Raji (cell line): ENCODE results near the gene AFAP1.

Experiments
- POLR2A ChIP-seq: IDR thresholded peaks from 2 replicates; pipeline ENCODE4 v1.6.1; 2011; ENCODE audit warnings: low read depth, low read length, control low read depth; ENCODE audit not compliant: insufficient read depth

Gene AFAP1

GRCh38 chr4:7774301-7775294 is 165.1 kb downstream of the AFAP1 start:
- TF ChIP-seq POLR2A = no peak

GRCh38 chr4:7773401-7774180 is 166.1 kb downstream of the AFAP1 start:
- no peak for TF ChIP-seq POLR2A

- no peak for TF ChIP-seq POLR2A
Measured at GRCh38 chr4:7772711-7773385, 166.8 kb downstream of the AFAP1 start.

GRCh38 chr4:7771541-7772507 is 167.8 kb downstream of the AFAP1 start:
- no peak for TF ChIP-seq POLR2A

- TF ChIP-seq POLR2A = no peak
Measured at GRCh38 chr4:7771056-7771455, 168.6 kb downstream of the AFAP1 start.

- no peak for TF ChIP-seq POLR2A
Measured at GRCh38 chr4:7770224-7771050, 169.2 kb downstream of the AFAP1 start.

GRCh38 chr4:7769396-7770223 is 170.1 kb downstream of the AFAP1 start:
- no peak for TF ChIP-seq POLR2A

GRCh38 chr4:7768736-7769135 is 170.9 kb downstream of the AFAP1 start:
- no peak for TF ChIP-seq POLR2A

GRCh38 chr4:7767966-7768365 is 171.7 kb downstream of the AFAP1 start:
- TF ChIP-seq POLR2A = no peak

GRCh38 chr4:7767526-7767925 is 172.1 kb downstream of the AFAP1 start:
- no peak for TF ChIP-seq POLR2A

- TF ChIP-seq POLR2A = no peak
Measured at GRCh38 chr4:7766661-7767345, 172.9 kb downstream of the AFAP1 start.

GRCh38 chr4:7766086-7766485 is 173.6 kb downstream of the AFAP1 start:
- TF ChIP-seq POLR2A = no peak
